Adrenal gland (tissue), 5 donors: ENCODE results near the gene COQ2.

Source experiments
- CTCF ChIP-seq, 6 experiments: fragments of 450-650 bp in 4 of 6; fragments of 200-600 bp in 2 of 6; sonication (generic) in 1 of 6; IDR thresholded peaks; 1 replicate in 5 of 6; 2 replicates in 1 of 6; pipeline versions ENCODE4 v1.5.1 to v1.8.0; 2016 to 2021; ENCODE audit warnings: antibody characterized with exemption in 6 of 6, mild to moderate bottlenecking in 2 of 6, moderate library complexity in 1 of 6
- POLR2A ChIP-seq, 2 donors: fragments of 450-650 bp; IDR thresholded peaks; one replicate each; pipeline ENCODE4 v1.6.1; 2017; ENCODE audit warnings: antibody characterized with exemption in 2 of 2, mild to moderate bottlenecking in 2 of 2, moderate library complexity in 1 of 2
- donor health status: DM: no; HTN: no; CAD: no.

GRCh38 chr4:83241132-83241531 lies 43.5 kb downstream of the COQ2 start:
- TF ChIP-seq CTCF (IDR thresholded peaks at IDR 0.05) (no peak), POLR2A (IDR thresholded peaks at IDR 0.05) (no peak)
